H9 (cell line): ENCODE results near the gene GREB1L. TPM values are rescaled to one million over a fixed set of nuclear protein-coding genes. Genes with fewer than 3 reads are reported as not detected.

ENCODE experiments used
- DNase-seq: peaks from one replicate; pipeline ENCODE4 v3.0.0-alpha.2; 2017
- H2AFZ ChIP-seq: one replicate; pipeline ENCODE4 v1.6.1; 2013; ENCODE audit warnings: mild to moderate bottlenecking, low read length, control low read depth, moderate library complexity
- H2AK5ac ChIP-seq: 2 replicates; pipeline ENCODE4 v1.6.1; 2013; ENCODE audit warnings: low read length, control low read depth, mixed read lengths; ENCODE audit not compliant: insufficient read length
- H2BK120ac ChIP-seq: one replicate; pipeline ENCODE4 v1.6.1; 2013; ENCODE audit warnings: low read depth, mild to moderate bottlenecking, low read length, control low read depth, inconsistent platforms; ENCODE audit not compliant: poor library complexity, severe bottlenecking
- H2BK12ac ChIP-seq: 2 replicates; pipeline ENCODE4 v1.6.1; 2013; ENCODE audit warnings: low read length, control low read depth, mixed read lengths, low read depth; ENCODE audit not compliant: insufficient read length
- H2BK15ac ChIP-seq: 2 replicates; pipeline ENCODE4 v1.6.1; 2013; ENCODE audit warnings: low read depth, low read length, control low read depth
- H2BK20ac ChIP-seq: one replicate; pipeline ENCODE4 v1.6.1; 2013; ENCODE audit warnings: low read depth, mild to moderate bottlenecking, low read length, control low read depth, inconsistent platforms; ENCODE audit not compliant: poor library complexity, severe bottlenecking
- H2BK5ac ChIP-seq: 2 replicates; pipeline ENCODE4 v1.6.1; 2013; ENCODE audit warnings: low read length, control low read depth, mixed read lengths; ENCODE audit not compliant: insufficient read length
- H3K14ac ChIP-seq: 2 replicates; pipeline ENCODE4 v1.6.1; 2013; ENCODE audit warnings: low read length, control low read depth; ENCODE audit not compliant: insufficient read depth
- H3K18ac ChIP-seq: 2 replicates; pipeline ENCODE4 v1.6.1; 2013; ENCODE audit warnings: low read depth, mild to moderate bottlenecking, mixed read lengths, low read length, control low read depth; ENCODE audit not compliant: insufficient read length
- H3K23ac ChIP-seq: 2 replicates; pipeline ENCODE4 v1.6.1; 2013; ENCODE audit warnings: low read length, control low read depth, mixed read lengths, low read depth; ENCODE audit not compliant: insufficient read length
- H3K23me2 ChIP-seq: 2 replicates; pipeline ENCODE4 v1.6.1; 2013; ENCODE audit warnings: low read depth, mild to moderate bottlenecking, mixed read lengths, low read length, control low read depth; ENCODE audit not compliant: insufficient read length, poor library complexity, severe bottlenecking
- H3K27ac ChIP-seq: 2 replicates; pipeline ENCODE4 v1.5.1; 2013; ENCODE audit warnings: low read length, control low read depth, mixed read lengths, low read depth; ENCODE audit not compliant: insufficient read length
- H3K27me3 ChIP-seq: 2 replicates; pipeline ENCODE4 v1.6.1; 2013; ENCODE audit warnings: low read length, control low read depth, inconsistent platforms; ENCODE audit not compliant: insufficient read depth
- H3K4ac ChIP-seq: 2 replicates; pipeline ENCODE4 v1.6.1; 2013; ENCODE audit warnings: low read depth, mild to moderate bottlenecking, control low read depth, inconsistent platforms, low read length, moderate library complexity
- H3K4me1 ChIP-seq: 2 replicates; pipeline ENCODE4 v1.6.1; 2013; ENCODE audit warnings: low read length, control low read depth, inconsistent platforms; ENCODE audit not compliant: insufficient read depth
- H3K4me2 ChIP-seq: 2 replicates; pipeline ENCODE4 v1.6.1; 2013; ENCODE audit warnings: low read length, control low read depth, mixed read lengths; ENCODE audit not compliant: insufficient read length, insufficient read depth
- H3K56ac ChIP-seq: 2 replicates; pipeline ENCODE4 v1.6.1; 2013; ENCODE audit warnings: low read depth, mild to moderate bottlenecking, mixed read lengths, low read length, control low read depth; ENCODE audit not compliant: insufficient read length
- H3K79me1 ChIP-seq: 2 replicates; pipeline ENCODE4 v1.6.1; 2013; ENCODE audit warnings: low read depth, mild to moderate bottlenecking, moderate library complexity, low read length, control low read depth, inconsistent platforms; ENCODE audit not compliant: insufficient read depth, poor library complexity, severe bottlenecking
- H3K79me2 ChIP-seq: 2 replicates; pipeline ENCODE4 v1.6.1; 2013; ENCODE audit warnings: low read length, control low read depth, inconsistent platforms; ENCODE audit not compliant: insufficient read depth
- H3K9ac ChIP-seq: 2 replicates; pipeline ENCODE4 v1.6.1; 2013; ENCODE audit warnings: low read length, control low read depth, mixed read lengths; ENCODE audit not compliant: insufficient read length; ENCODE audit errors: extremely low read depth
- H3K9me3 ChIP-seq: one replicate; pipeline ENCODE4 v1.6.1; 2013; ENCODE audit warnings: low read depth, low read length, inconsistent platforms; ENCODE audit not compliant: control insufficient read depth
- H3T11ph ChIP-seq: one replicate; pipeline ENCODE4 v1.6.1; 2013; ENCODE audit warnings: mild to moderate bottlenecking, low read length, control low read depth, inconsistent platforms
- H4K20me1 ChIP-seq: one replicate; pipeline ENCODE4 v1.6.1; 2013; ENCODE audit not compliant: control insufficient read depth, insufficient read length, insufficient read depth
- H4K5ac ChIP-seq: 2 replicates; pipeline ENCODE4 v1.6.1; 2013; ENCODE audit warnings: low read depth, mild to moderate bottlenecking, mixed read lengths, low read length, control low read depth; ENCODE audit not compliant: insufficient read length
- H4K8ac ChIP-seq: replicated peaks from 2 replicates; pipeline ENCODE4 v1.6.1; 2013; ENCODE audit warnings: low read length, control low read depth, mixed read lengths, low read depth; ENCODE audit not compliant: insufficient read length
- H4K91ac ChIP-seq: 2 replicates; pipeline ENCODE4 v1.6.1; 2013; ENCODE audit warnings: low read depth, mild to moderate bottlenecking, moderate library complexity, mixed read lengths, low read length, control low read depth; ENCODE audit not compliant: insufficient read length
- H3K27ac Mint-ChIP-seq, 3 experiments: 2 replicates in 2 of 3; 3 replicates in 1 of 3; pipeline ENCODE4 v1.8.0; 2020 to 2021; ENCODE audit warnings: mixed read lengths in 3 of 3, mild to moderate bottlenecking in 1 of 3, moderate library complexity in 1 of 3
- H3K27me3 Mint-ChIP-seq: 2 replicates; pipeline ENCODE4 v1.8.0; 2021; ENCODE audit warnings: low read depth, mild to moderate bottlenecking, moderate library complexity, mixed read lengths
- H3K36me3 Mint-ChIP-seq, 3 experiments: 2 replicates in 2 of 3; 3 replicates in 1 of 3; pipeline ENCODE4 v1.8.0; 2020 to 2021; ENCODE audit warnings: low read depth in 3 of 3, mixed read lengths in 3 of 3; ENCODE audit not compliant: insufficient read depth in 1 of 3
- H3K4me1 Mint-ChIP-seq, 2 experiments: 2 replicates each; pipeline ENCODE4 v1.8.0; 2020; ENCODE audit warnings: mixed read lengths in 2 of 2
- H3K4me3 Mint-ChIP-seq, 2 experiments: 2 replicates in 1 of 2; 3 replicates in 1 of 2; pipeline ENCODE4 v1.8.0; 2020 to 2021; ENCODE audit warnings: mild to moderate bottlenecking in 2 of 2, mixed read lengths in 2 of 2, moderate library complexity in 1 of 2
- H3K9me3 Mint-ChIP-seq, 2 experiments: 2 replicates in 1 of 2; 3 replicates in 1 of 2; pipeline ENCODE4 v1.8.0; 2020; ENCODE audit warnings: mild to moderate bottlenecking in 2 of 2, mixed read lengths in 2 of 2, moderate library complexity in 1 of 2
- CTCF ChIP-seq: fragments of 200-600 bp; sonication (generic); conservative IDR thresholded peaks from 3 replicates; pipeline ENCODE4 v1.8.0; 2021; ENCODE audit warnings: antibody characterized with exemption, mild to moderate bottlenecking
- WGBS: extraction: QIAGEN DNeasy Blood & Tissue Kit; methylation state at CpG from one replicate; pipeline ENCODE4 v1.1.7; 2013; ENCODE audit warnings: missing lambda C conversion rate, low lambda C conversion rate, mixed read lengths; ENCODE audit not compliant: insufficient read length; ENCODE audit errors: extremely low coverage; 5-methylcytosine and 5-hydroxymethylcytosine counted together
- total RNA-seq: library from RNA; stranded (reverse); gene quantifications from 2 replicates; pipeline ENCODE4 v1.2.1, GENCODE V29; 2021

GREB1L gene
- total RNA-seq, 1 experiment from 2014 or later, result 2.7 TPM

GRCh38 chr18:21459706-21460286 is 217.8 kb downstream of the GREB1L start:
- H2AK5ac ChIP-seq, result no peak overlapping the region
- no peaks in the 10 kb centered on the region for H3K23me2 ChIP-seq
- H3K27ac ChIP-seq, result no peak overlapping the region
- no peaks in the 10 kb centered on the region for H4K20me1 ChIP-seq
- no peaks in the 10 kb centered on the region for H3K9me3 ChIP-seq
- no peak overlapping the region for H3K4ac ChIP-seq
- H2BK15ac ChIP-seq, result no peak overlapping the region
- no peaks in the 10 kb centered on the region for H3K79me2 ChIP-seq
- no peak overlapping the region for H4K91ac ChIP-seq
- no peaks in the 10 kb centered on the region for H3K27me3 ChIP-seq
- H2BK12ac ChIP-seq, result no peak overlapping the region
- no peaks in the 10 kb centered on the region for H3K79me1 ChIP-seq
- Mint-ChIP-seq H3K4me1 (peaks cover 1 to 4% of the 10 kb centered on the region in 2 experiments), H3K4me3 (no peak overlapping the region), H3K27me3 (peaks cover 1% of the 10 kb centered on the region; the same call in 1 of the 2 replicates), H3K36me3 (peaks cover 0 to 9% (median 0%) of the 10 kb centered on the region in 3 experiments; a peak in 1 of 7 replicates), H3K27ac (peak overlapping the region in 1 of 3 experiments; percentile 90; a peak in 1 of 7 replicates), H3K9me3 (no peaks in the 10 kb centered on the region; a peak in 1 of 5 replicates)
- no peak for TF ChIP-seq CTCF
- H4K5ac ChIP-seq, result no peak overlapping the region
- no peak overlapping the region for H3K18ac ChIP-seq
- no peaks in the 10 kb centered on the region for H3K4me1 ChIP-seq
- no peak for DNase-seq
- H2BK20ac ChIP-seq, result no peak overlapping the region
- H3K9ac ChIP-seq, result no peak overlapping the region
- H3K56ac ChIP-seq, result no peak overlapping the region
- H2BK5ac ChIP-seq, result no peak overlapping the region
- H3K23ac ChIP-seq, result no peak overlapping the region
- H2BK120ac ChIP-seq, result no peak overlapping the region
- WGBS, result no CpG with 5 or more reads among the region's 10 CpGs
- H3K4me2 ChIP-seq, result no peak overlapping the region
- H2AFZ ChIP-seq, result no peak overlapping the region
- H3T11ph ChIP-seq, result no peak overlapping the region
- H3K14ac ChIP-seq, result no peak overlapping the region; the same call in 1 of the 2 replicates
- no peak overlapping the region for H4K8ac ChIP-seq
